Stimulated activated memory B cell treated with anti-CD40 and anti-IgM and Interleukin-4, amounts not matched to agents 10 μg/mL and 1 μg/mL and 100 μg/mL, for 72 hours (primary cell): ENCODE data around the gene SMAD3.

Source experiments
- ATAC-seq: fragments of 150-1000 bp; cut with Tn5 transposase; 2 replicates; pipeline ENCODE4 v1.10.0; 2021
- H3K27ac Mint-ChIP-seq: one replicate; pipeline ENCODE4 v1.8.0; 2022; ENCODE audit warnings: mild to moderate bottlenecking, mixed read lengths
- H3K27me3 Mint-ChIP-seq: one replicate; pipeline ENCODE4 v1.8.0; 2022; ENCODE audit warnings: mixed read lengths
- H3K36me3 Mint-ChIP-seq: one replicate; pipeline ENCODE4 v1.8.0; 2022; ENCODE audit warnings: mixed read lengths
- H3K4me1 Mint-ChIP-seq: one replicate; pipeline ENCODE4 v1.8.0; 2022; ENCODE audit warnings: mixed read lengths
- H3K4me3 Mint-ChIP-seq: one replicate; pipeline ENCODE4 v1.8.0; 2022; ENCODE audit warnings: mild to moderate bottlenecking, moderate library complexity, mixed read lengths
- H3K9me3 Mint-ChIP-seq: one replicate; pipeline ENCODE4 v1.8.0; 2022; ENCODE audit warnings: mixed read lengths

SMAD3 gene

DNA sequence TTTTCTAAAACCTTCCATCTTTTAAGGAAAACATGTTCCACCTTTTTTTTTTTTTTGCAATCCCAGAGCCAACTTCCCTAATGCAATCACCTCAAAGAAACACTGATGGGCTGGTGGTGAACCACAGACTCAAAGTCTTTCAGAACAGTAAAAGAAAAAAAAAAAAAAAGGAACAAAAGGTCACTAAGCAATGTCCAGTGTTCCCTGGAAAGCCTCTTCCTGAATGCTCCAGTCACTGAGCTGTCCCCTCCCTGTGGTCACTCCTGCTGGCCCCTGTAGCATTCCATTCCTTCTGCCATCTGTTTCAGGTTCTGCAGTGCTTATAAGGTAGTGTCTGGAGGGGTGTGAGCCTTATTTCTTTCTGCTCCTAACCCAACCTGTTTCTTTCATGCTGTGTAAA lies 135.7 kb downstream of the SMAD3 start:
- Mint-ChIP-seq H3K4me1 (peaks cover 23% of the 10 kb centered on the region), H3K4me3 (no peak overlapping the region), H3K27me3 (no peaks in the 10 kb centered on the region), H3K36me3 (peaks cover 84% of the 10 kb centered on the region), H3K9me3 (no peaks in the 10 kb centered on the region), H3K27ac (no peak overlapping the region)
- ATAC-seq, result no peak

- H3K27ac Mint-ChIP-seq, result no peak overlapping the region
- ATAC-seq, result no peak
- no peaks in the 10 kb centered on the region for H3K27me3 Mint-ChIP-seq
- peaks cover 85% of the 10 kb centered on the region for H3K36me3 Mint-ChIP-seq
- no peak overlapping the region for H3K4me3 Mint-ChIP-seq
- H3K4me1 Mint-ChIP-seq, result peaks cover 15% of the 10 kb centered on the region
- H3K9me3 Mint-ChIP-seq, result no peaks in the 10 kb centered on the region
Observed at GRCh38 chr15:67202091-67202490, 136.7 kb downstream of the SMAD3 start.

DNA sequence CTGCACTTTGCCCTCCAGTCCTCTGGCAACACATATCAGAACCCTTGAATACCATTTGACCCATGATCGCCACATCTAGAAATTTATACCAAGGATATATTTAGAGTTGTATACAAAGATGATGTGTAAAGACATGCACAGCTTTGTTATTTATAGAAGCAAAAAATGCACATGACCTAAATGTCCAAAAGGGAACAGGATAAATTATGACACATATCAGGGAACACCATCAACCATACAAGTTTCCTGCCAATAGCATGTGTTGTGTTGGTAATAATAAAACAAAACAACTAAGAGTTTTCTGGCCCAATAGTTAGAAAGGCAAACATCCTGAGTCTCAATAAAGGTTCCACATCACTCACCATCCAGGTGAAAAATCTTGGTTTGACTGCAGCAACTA lies 137.6 kb downstream of the SMAD3 start:
- Mint-ChIP-seq H3K4me3 (no peak overlapping the region), H3K4me1 (peaks cover 8% of the 10 kb centered on the region), H3K9me3 (no peaks in the 10 kb centered on the region), H3K27me3 (no peaks in the 10 kb centered on the region), H3K36me3 (peaks cover 81% of the 10 kb centered on the region), H3K27ac (no peak overlapping the region)
- ATAC-seq, result no peak

GRCh38 chr15:67207555-67208207 lies 142.3 kb downstream of the SMAD3 start:
- no peak for ATAC-seq
- Mint-ChIP-seq H3K27ac (no peak overlapping the region), H3K36me3 (peaks cover 63% of the 10 kb centered on the region), H3K9me3 (no peaks in the 10 kb centered on the region), H3K27me3 (no peaks in the 10 kb centered on the region), H3K4me1 (no peaks in the 10 kb centered on the region), H3K4me3 (no peak overlapping the region)

DNA sequence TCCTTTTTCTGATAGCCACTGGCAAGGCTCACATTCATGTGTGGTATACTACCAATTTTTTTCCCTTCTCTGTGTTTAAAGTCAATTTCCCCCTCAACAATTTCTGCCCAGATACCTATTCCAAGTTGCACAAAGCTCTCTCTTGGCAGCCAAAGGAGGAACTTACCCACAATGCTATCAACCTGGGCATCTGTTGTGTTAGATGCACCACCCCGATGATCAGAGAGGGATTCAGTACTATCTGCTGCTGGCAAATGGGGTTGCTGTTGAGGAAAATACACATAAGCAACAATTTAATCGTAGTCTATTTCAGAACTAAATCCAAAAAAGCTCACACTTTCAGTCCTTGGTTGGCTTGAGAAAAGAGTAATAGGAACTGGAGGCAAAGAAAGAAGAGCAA lies 143.0 kb downstream of the SMAD3 start:
- H3K36me3 Mint-ChIP-seq, result peaks cover 57% of the 10 kb centered on the region
- H3K27me3 Mint-ChIP-seq, result no peaks in the 10 kb centered on the region
- H3K27ac Mint-ChIP-seq, result no peak overlapping the region
- no peak overlapping the region for H3K4me3 Mint-ChIP-seq
- no peaks in the 10 kb centered on the region for H3K4me1 Mint-ChIP-seq
- no peak for ATAC-seq
- H3K9me3 Mint-ChIP-seq, result no peaks in the 10 kb centered on the region

DNA sequence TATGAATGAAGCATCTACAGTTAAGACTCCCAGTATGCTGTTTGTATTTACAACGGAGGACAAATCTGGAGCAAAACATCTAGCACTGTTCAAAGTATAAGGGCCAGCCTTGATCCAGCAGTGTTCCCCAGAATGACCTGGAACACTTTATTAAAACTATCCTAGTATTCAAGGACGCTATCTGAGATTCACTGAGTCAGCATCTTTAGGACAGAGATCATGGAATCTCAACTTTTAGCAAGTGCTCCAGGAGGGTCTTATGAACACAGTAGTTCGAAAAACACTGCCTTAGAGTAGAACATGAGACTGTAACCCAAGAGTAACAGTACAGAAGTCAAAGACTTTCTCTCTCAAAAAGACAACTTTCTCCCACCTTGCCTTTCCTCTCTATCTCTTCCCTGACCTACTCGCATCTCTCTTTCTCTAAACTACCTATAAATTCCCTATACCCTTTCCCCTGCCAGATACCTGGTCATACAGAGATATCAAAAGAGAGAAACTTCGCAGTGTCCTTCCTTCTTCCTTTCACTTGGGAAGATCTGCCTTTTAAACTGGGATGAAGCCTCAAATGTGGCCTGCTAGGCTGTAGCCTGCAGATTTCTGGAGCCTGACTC lies 145.3 kb downstream of the SMAD3 start:
- no peaks in the 10 kb centered on the region for H3K9me3 Mint-ChIP-seq
- peaks cover 44% of the 10 kb centered on the region for H3K36me3 Mint-ChIP-seq
- no peak overlapping the region for H3K27ac Mint-ChIP-seq
- no peak overlapping the region for H3K4me3 Mint-ChIP-seq
- ATAC-seq, result no peak
- no peaks in the 10 kb centered on the region for H3K4me1 Mint-ChIP-seq
- no peaks in the 10 kb centered on the region for H3K27me3 Mint-ChIP-seq

DNA sequence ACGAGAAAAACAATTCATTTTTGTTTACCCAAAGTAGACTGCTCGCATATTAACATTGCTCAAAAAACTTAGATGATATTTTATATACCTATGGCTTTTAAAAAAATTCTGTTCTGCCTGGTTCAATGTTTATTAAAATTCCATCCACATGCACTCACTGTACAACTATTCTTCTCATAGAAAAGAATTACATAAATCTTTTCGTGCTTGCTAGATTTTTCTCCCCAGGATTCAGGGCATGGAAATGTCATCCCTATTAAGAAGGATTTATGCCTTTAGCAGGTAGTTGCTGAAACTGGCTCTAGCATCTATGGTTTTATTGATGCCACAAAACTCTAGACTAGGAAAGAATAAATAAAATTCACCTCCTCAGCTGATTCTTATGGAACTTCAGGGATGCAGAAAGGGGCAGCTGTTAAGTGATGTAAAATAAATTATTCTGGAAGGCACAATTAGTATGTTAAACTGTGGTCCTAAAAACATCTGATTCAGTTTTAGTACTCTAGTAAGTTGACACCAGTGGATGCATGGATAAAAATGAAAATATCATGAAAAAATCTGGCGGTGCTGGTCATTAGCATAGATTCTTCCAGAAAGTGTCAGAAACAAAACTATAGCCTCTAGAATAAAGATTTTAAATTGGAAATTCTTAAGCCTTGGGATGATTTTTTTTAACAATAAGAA lies 147.4 kb downstream of the SMAD3 start:
- no peaks in the 10 kb centered on the region for H3K27me3 Mint-ChIP-seq
- H3K36me3 Mint-ChIP-seq, result peaks cover 41% of the 10 kb centered on the region
- ATAC-seq, result no peak
- H3K27ac Mint-ChIP-seq, result no peak overlapping the region
- no peaks in the 10 kb centered on the region for H3K9me3 Mint-ChIP-seq
- H3K4me3 Mint-ChIP-seq, result no peak overlapping the region
- peaks cover 4% of the 10 kb centered on the region for H3K4me1 Mint-ChIP-seq

GRCh38 chr15:67215102-67215501 lies 149.7 kb downstream of the SMAD3 start:
- H3K27me3 Mint-ChIP-seq, result no peaks in the 10 kb centered on the region
- H3K36me3 Mint-ChIP-seq, result peaks cover 39% of the 10 kb centered on the region
- no peaks in the 10 kb centered on the region for H3K9me3 Mint-ChIP-seq
- no peak for ATAC-seq
- H3K27ac Mint-ChIP-seq, result no peak overlapping the region
- H3K4me3 Mint-ChIP-seq, result no peak overlapping the region
- H3K4me1 Mint-ChIP-seq, result peaks cover 4% of the 10 kb centered on the region

DNA sequence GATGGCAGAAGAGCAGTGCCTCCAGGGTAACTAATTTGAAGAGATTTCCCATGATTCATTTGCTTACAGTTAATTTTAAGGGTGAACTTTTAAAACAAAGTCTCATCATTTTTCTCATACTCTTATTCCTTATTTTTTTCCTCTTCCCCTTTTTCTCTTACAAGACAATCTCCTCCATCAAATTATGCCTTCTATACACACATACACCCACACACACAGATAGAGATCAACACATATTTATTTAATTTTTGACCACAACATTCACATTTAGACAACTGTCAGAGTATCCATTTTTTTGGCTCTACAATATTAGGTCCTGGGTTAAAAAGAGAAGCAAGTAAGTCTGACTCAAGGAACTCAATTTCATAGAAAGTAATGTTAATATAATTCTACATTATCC lies 151.5 kb downstream of the SMAD3 start:
- Mint-ChIP-seq H3K27me3 (no peaks in the 10 kb centered on the region), H3K36me3 (peaks cover 32% of the 10 kb centered on the region), H3K27ac (no peak overlapping the region), H3K9me3 (no peaks in the 10 kb centered on the region), H3K4me3 (no peak overlapping the region), H3K4me1 (peaks cover 4% of the 10 kb centered on the region)
- ATAC-seq, result no peak

- no peak overlapping the region for H3K4me3 Mint-ChIP-seq
- no peak overlapping the region for H3K27ac Mint-ChIP-seq
- no peaks in the 10 kb centered on the region for H3K27me3 Mint-ChIP-seq
- H3K36me3 Mint-ChIP-seq, result peaks cover 32% of the 10 kb centered on the region
- peaks cover 4% of the 10 kb centered on the region for H3K4me1 Mint-ChIP-seq
- no peaks in the 10 kb centered on the region for H3K9me3 Mint-ChIP-seq
- no peak for ATAC-seq
Observed at GRCh38 chr15:67218428-67218827, 153.0 kb downstream of the SMAD3 start.

- Mint-ChIP-seq H3K27ac (no peak overlapping the region), H3K9me3 (no peaks in the 10 kb centered on the region), H3K4me1 (peaks cover 4% of the 10 kb centered on the region), H3K36me3 (peaks cover 32% of the 10 kb centered on the region), H3K27me3 (no peaks in the 10 kb centered on the region), H3K4me3 (no peak overlapping the region)
- ATAC-seq, result no peak
Observed at GRCh38 chr15:67219288-67219687, 153.9 kb downstream of the SMAD3 start.

DNA sequence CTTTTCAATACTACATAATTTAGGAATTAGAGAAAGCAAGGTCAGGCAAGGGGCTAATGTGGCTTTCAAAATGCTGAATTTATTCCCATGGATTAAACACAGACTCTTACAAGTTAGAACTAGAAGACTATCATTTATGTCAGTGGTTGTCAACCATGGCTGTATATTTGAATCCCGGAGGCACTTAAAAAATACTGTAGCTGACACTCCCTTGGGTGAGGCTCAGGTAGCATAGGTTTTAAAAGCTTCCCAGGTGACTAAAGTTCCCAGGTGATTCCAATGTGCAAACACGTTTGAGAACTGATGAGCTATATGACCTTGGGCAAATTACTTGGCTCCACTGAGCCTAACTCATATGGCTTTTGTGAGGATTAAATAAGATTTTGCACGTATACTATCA lies 159.5 kb downstream of the SMAD3 start:
- Mint-ChIP-seq H3K27me3 (no peaks in the 10 kb centered on the region), H3K27ac (no peak overlapping the region), H3K4me1 (peaks cover 11% of the 10 kb centered on the region), H3K9me3 (no peaks in the 10 kb centered on the region), H3K4me3 (no peak overlapping the region), H3K36me3 (peaks cover 32% of the 10 kb centered on the region)
- ATAC-seq, result no peak

- H3K27me3 Mint-ChIP-seq, result no peaks in the 10 kb centered on the region
- H3K9me3 Mint-ChIP-seq, result no peaks in the 10 kb centered on the region
- peaks cover 36% of the 10 kb centered on the region for H3K36me3 Mint-ChIP-seq
- ATAC-seq, result no peak
- H3K27ac Mint-ChIP-seq, result no peak overlapping the region
- no peak overlapping the region for H3K4me3 Mint-ChIP-seq
- peaks cover 11% of the 10 kb centered on the region for H3K4me1 Mint-ChIP-seq
Observed at GRCh38 chr15:67225336-67225735, 159.9 kb downstream of the SMAD3 start.

DNA sequence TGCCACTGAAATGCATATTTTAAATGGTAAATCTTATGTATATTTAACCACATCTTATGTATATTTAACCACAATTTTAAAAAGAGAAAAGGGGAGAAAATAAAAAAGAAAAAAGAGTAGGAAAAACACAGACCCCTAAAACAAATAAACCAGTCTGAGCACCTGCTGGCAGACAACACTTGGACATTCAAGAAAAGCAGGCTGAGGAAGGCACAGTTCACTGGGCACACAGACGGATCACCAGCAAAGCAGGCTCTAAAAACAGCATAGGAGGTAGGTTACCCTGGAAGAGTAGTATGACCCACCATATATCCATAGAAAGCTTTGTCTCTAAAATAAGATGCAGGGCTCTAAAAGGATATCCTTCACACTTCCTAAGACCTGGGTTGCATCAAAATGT lies 162.0 kb downstream of the SMAD3 start:
- ATAC-seq, result no peak
- Mint-ChIP-seq H3K27me3 (no peaks in the 10 kb centered on the region), H3K36me3 (peaks cover 56% of the 10 kb centered on the region), H3K27ac (no peak overlapping the region), H3K4me1 (peaks cover 11% of the 10 kb centered on the region), H3K4me3 (no peak overlapping the region), H3K9me3 (no peaks in the 10 kb centered on the region)

GRCh38 chr15:67227846-67228245 lies 162.4 kb downstream of the SMAD3 start:
- Mint-ChIP-seq H3K4me1 (peaks cover 11% of the 10 kb centered on the region), H3K27ac (no peak overlapping the region), H3K4me3 (no peak overlapping the region), H3K27me3 (no peaks in the 10 kb centered on the region), H3K36me3 (peaks cover 60% of the 10 kb centered on the region), H3K9me3 (no peaks in the 10 kb centered on the region)
- no peak for ATAC-seq

DNA sequence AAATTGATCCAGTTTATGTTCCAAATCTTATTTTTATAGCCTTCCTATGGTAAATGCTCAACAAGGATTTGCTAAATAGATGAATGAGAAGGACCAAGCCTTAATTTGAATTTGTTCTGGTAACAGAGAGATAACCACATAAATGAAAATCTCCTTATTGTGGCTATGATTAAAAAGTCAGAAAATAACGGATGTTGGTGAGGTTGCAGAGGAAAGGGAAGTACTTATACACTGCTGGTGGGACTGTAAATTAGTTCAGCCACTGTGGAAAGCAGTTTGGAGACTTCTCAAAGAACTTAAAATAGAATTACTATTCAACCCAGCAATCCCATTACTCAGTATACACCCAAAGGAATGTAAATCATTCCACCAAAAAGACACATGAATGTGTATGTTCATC lies 162.9 kb downstream of the SMAD3 start:
- Mint-ChIP-seq H3K36me3 (peaks cover 64% of the 10 kb centered on the region), H3K27me3 (no peaks in the 10 kb centered on the region), H3K4me1 (peaks cover 11% of the 10 kb centered on the region), H3K9me3 (no peaks in the 10 kb centered on the region), H3K4me3 (no peak overlapping the region), H3K27ac (no peak overlapping the region)
- no peak for ATAC-seq
